GM10266 (cell line): ENCODE results near the gene NTRK2.

ENCODE experiments used
- DNase-seq: peaks from one replicate; pipeline ENCODE4 v3.0.0; 2012; ENCODE audit errors: extremely low spot score
- CTCF ChIP-seq: IDR thresholded peaks from 2 replicates; pipeline ENCODE4 v1.5.1; 2012; ENCODE audit warnings: mild to moderate bottlenecking, low read depth; ENCODE audit not compliant: control insufficient read depth, insufficient read depth; ENCODE audit errors: missing control alignments

NTRK2 gene

GRCh38 chr9:84811751-84812074, 142.2 kb downstream of the NTRK2 start:
- no peak for TF ChIP-seq CTCF
- DNase-seq, result no peak

GRCh38 chr9:84812355-84812754, 142.8 kb downstream of the NTRK2 start:
- TF ChIP-seq CTCF, result no peak
- no peak for DNase-seq

- no peak for DNase-seq
These were observed 143.3 kb downstream of the NTRK2 start for GRCh38 chr9:84812847-84813246.

GRCh38 chr9:84815554-84815953, 146.0 kb downstream of the NTRK2 start:
- TF ChIP-seq CTCF, result no peak
- DNase-seq, result no peak

More at GRCh38 chr9:84812847-84813246, 143.3 kb downstream of the NTRK2 start:
- no peak for TF ChIP-seq CTCF

- DNase-seq, result no peak
- no peak for TF ChIP-seq CTCF
These were observed 147.5 kb downstream of the NTRK2 start for GRCh38 chr9:84817038-84817437.

GRCh38 chr9:84818791-84819190, 149.3 kb downstream of the NTRK2 start:
- TF ChIP-seq CTCF, result no peak
- DNase-seq, result no peak

GRCh38 chr9:84819491-84819991, 150.0 kb downstream of the NTRK2 start:
- no peak for TF ChIP-seq CTCF
- DNase-seq, result no peak
